ENCODE measurements around the gene SECISBP2. TPM values are rescaled to one million over a fixed set of nuclear protein-coding genes. Genes with fewer than 3 reads are reported as not detected.
"Not testable (repeated sequence)": the region's sequence is repeated elsewhere in the genome, so short reads cannot be mapped to it uniquely, and the experiment has no call there.

Gene SECISBP2
- total and polyA plus RNA-seq, 2 donors: 41.2 to 52.7 TPM

DNA sequence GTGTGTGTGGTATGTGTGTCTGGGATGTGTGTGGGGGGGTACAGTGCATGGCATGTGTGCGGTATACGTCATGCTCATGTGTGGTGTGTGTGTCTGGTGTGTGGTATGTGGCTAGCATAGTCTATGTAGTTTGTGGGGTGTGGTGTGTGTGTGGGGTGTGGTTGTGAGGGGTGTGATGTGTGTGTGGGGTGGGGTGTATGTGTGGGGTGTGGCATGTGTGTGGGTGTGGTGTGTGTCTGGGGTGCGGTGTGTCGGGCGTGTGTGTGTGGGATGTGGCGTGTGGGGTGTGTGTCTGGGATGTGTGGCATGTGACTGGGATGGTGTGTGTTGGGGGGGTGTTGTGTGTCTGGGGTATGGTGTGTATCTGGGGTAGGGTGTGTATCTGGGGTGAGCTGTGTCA lies 52.3 kb downstream of the SECISBP2 start:
- Histone ChIP-seq H3K4me3 (ENCODE audit: low read length in 2 of 2) (no peak overlapping the region), H3K27me3 (ENCODE audit: control insufficient read depth in 2 of 2, insufficient read depth in 1 of 2, low read length in 1 of 2) (no peaks in the 10 kb centered on the region), H3K27ac (ENCODE audit: low read depth in 1 of 2, low read length in 1 of 2) (no peak overlapping the region), H3K9me3 (ENCODE audit: control insufficient read depth in 2 of 2, insufficient read depth in 1 of 2, low read length in 1 of 2) (no peaks in the 10 kb centered on the region), H3K4me1 (ENCODE audit: control insufficient read depth in 2 of 2, insufficient read depth in 2 of 2, low read length in 2 of 2) (peaks cover 0 to 6% of the 10 kb centered on the region in 2 donors), H3K36me3 (ENCODE audit: control insufficient read depth in 2 of 2, insufficient read depth in 2 of 2, low read length in 1 of 2) (peaks cover 3% of the 10 kb centered on the region in 2 donors)
- WGBS: 98% methylated on average over 6 of the region's 6 CpGs
- no peak for DNase-seq (ENCODE audit: low read depth in 6 of 9, low spot score in 9 of 9)

DNA sequence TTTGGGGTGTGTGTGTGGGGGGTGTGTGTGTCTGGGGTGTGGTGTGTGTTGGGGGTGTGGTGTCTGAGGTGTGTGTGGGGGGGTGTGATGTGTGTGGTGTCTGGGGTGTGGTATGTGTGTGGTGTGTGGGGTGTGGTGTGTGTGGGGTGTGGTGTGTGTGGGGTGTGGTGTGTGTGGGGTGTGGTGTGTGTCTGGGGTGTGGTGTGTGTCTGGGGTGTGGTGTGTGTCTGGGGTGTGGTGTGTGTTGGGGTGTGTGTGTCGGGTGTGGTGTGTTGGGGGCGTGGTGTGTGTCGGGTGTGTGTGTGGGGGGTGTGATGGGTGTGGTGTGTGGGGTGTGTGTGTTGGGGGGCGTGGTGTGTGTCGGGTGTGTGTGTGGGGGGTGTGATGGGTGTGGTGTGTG lies 53.5 kb downstream of the SECISBP2 start:
- 97% methylated on average over 5 of the region's 5 CpGs for whole genome bisulfite sequencing
- not testable (repeated sequence) for H3K4me1 ChIP-seq (ENCODE audit: control insufficient read depth in 2 of 2, insufficient read depth in 2 of 2, low read length in 2 of 2); H3K9me3 ChIP-seq (ENCODE audit: control insufficient read depth in 2 of 2, insufficient read depth in 1 of 2, low read length in 1 of 2); H3K27ac ChIP-seq (ENCODE audit: low read depth in 1 of 2, low read length in 1 of 2); H3K4me3 ChIP-seq (ENCODE audit: low read length in 2 of 2); DNase-seq (ENCODE audit: low read depth in 6 of 9, low spot score in 9 of 9); H3K27me3 ChIP-seq (ENCODE audit: control insufficient read depth in 2 of 2, insufficient read depth in 1 of 2, low read length in 1 of 2)
- peaks cover 7 to 15% of the 10 kb centered on the region in 2 donors for H3K36me3 ChIP-seq (ENCODE audit: control insufficient read depth in 2 of 2, insufficient read depth in 2 of 2, low read length in 1 of 2)

DNA sequence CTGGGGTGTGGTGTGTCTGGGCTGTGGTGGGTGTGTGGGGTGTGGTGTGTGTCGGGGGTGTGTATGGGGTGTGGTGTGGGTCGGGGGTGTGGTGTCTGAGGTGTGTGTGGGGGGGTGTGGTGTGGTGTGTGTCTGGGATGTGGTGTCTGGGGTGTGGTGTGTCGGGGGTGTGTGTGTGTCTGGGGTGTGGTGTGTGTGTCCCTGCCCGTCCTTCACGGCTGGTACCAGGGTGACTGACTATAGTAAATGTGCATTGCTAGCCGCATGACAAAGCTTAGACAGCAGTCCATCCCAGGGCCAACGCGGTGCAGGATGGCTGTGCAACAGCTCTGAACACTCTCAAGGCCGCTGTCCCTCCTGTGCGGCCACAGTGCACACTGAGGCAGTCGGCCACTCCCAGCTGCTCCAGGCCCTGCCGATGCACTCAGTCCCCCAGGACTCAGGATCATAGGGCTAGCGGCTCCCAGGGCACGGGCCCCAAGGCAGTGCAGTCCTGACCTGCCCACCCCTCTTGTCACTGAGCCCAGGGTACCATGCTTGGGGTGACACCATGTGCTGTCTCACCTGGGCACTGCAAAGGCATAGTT lies 54.0 kb downstream of the SECISBP2 start:
- H3K4me1 ChIP-seq (ENCODE audit: control insufficient read depth in 2 of 2, insufficient read depth in 2 of 2, low read length in 2 of 2): peaks cover 0 to 6% of the 10 kb centered on the region in 2 donors
- no peak overlapping the region for H3K27ac ChIP-seq (ENCODE audit: low read depth in 1 of 2, low read length in 1 of 2)
- 95% methylated on average over 14 of the region's 14 CpGs for WGBS
- no peaks in the 10 kb centered on the region for H3K9me3 ChIP-seq (ENCODE audit: control insufficient read depth in 2 of 2, insufficient read depth in 1 of 2, low read length in 1 of 2)
- H3K36me3 ChIP-seq (ENCODE audit: control insufficient read depth in 2 of 2, insufficient read depth in 2 of 2, low read length in 1 of 2): peaks cover 11 to 19% of the 10 kb centered on the region in 2 donors
- DNase-seq (ENCODE audit: low read depth in 6 of 9, low spot score in 9 of 9): no peak
- no peaks in the 10 kb centered on the region for H3K27me3 ChIP-seq (ENCODE audit: control insufficient read depth in 2 of 2, insufficient read depth in 1 of 2, low read length in 1 of 2)
- H3K4me3 ChIP-seq (ENCODE audit: low read length in 2 of 2): no peak overlapping the region

DNA sequence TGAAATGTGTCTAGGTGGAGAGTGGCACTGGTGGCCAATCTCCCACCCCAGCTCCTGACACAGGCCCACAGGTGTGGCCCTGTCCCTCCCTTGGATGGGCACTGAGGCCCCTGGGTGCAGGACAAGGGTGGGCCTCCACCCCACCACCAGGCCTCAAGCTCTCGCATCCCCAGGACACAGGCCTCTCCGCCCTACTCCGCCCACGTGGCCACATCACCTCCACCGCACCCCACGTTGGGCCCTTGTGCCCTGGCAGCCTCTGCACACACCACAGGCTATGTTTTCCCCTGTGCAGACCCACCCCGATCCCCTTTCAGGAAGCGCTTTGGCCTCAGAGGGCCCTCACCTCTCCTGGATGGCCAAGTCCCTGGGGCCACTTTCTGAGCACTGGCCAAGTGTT lies 54.7 kb downstream of the SECISBP2 start:
- Histone ChIP-seq H3K9me3 (ENCODE audit: control insufficient read depth in 2 of 2, insufficient read depth in 1 of 2, low read length in 1 of 2) (no peaks in the 10 kb centered on the region), H3K4me3 (ENCODE audit: low read length in 2 of 2) (no peak overlapping the region), H3K27me3 (ENCODE audit: control insufficient read depth in 2 of 2, insufficient read depth in 1 of 2, low read length in 1 of 2) (no peaks in the 10 kb centered on the region), H3K4me1 (ENCODE audit: control insufficient read depth in 2 of 2, insufficient read depth in 2 of 2, low read length in 2 of 2) (peaks cover 0 to 6% of the 10 kb centered on the region in 2 donors), H3K36me3 (ENCODE audit: control insufficient read depth in 2 of 2, insufficient read depth in 2 of 2, low read length in 1 of 2) (peaks cover 18 to 24% of the 10 kb centered on the region in 2 donors), H3K27ac (ENCODE audit: low read depth in 1 of 2, low read length in 1 of 2) (no peak overlapping the region)
- no peak for DNase-seq (ENCODE audit: low read depth in 6 of 9, low spot score in 9 of 9)
- WGBS: 95% methylated on average over 8 of the region's 8 CpGs

DNA sequence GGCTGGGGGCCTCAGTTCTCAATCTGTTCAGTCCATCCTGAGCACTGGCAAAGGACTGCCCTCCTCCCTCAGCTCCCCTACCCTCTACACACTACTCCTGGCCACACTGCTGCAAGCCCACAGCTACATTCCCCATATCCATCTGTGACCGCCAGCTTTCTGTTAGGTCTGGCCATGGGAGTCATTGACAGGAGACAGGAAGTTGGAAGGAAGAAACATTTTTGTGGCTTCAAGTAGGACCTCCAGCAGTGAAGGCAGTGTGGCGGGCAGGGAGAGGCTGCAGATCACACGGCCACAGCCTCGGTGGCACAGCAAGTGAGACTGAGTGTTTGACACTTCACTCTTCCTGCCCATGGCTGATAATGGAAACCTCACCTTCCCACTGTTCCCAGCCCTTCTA lies 55.9 kb downstream of the SECISBP2 start:
- no peaks in the 10 kb centered on the region for H3K9me3 ChIP-seq (ENCODE audit: control insufficient read depth in 2 of 2, insufficient read depth in 1 of 2, low read length in 1 of 2)
- no peak overlapping the region for H3K4me3 ChIP-seq (ENCODE audit: low read length in 2 of 2)
- WGBS: 87% methylated on average over 4 of the region's 4 CpGs
- peaks cover 0 to 6% of the 10 kb centered on the region in 2 donors for H3K4me1 ChIP-seq (ENCODE audit: control insufficient read depth in 2 of 2, insufficient read depth in 2 of 2, low read length in 2 of 2)
- H3K27ac ChIP-seq (ENCODE audit: low read depth in 1 of 2, low read length in 1 of 2): no peak overlapping the region
- peaks cover 29 to 35% of the 10 kb centered on the region in 2 donors for H3K36me3 ChIP-seq (ENCODE audit: control insufficient read depth in 2 of 2, insufficient read depth in 2 of 2, low read length in 1 of 2)
- DNase-seq (ENCODE audit: low read depth in 6 of 9, low spot score in 9 of 9): no peak
- no peaks in the 10 kb centered on the region for H3K27me3 ChIP-seq (ENCODE audit: control insufficient read depth in 2 of 2, insufficient read depth in 1 of 2, low read length in 1 of 2)

DNA sequence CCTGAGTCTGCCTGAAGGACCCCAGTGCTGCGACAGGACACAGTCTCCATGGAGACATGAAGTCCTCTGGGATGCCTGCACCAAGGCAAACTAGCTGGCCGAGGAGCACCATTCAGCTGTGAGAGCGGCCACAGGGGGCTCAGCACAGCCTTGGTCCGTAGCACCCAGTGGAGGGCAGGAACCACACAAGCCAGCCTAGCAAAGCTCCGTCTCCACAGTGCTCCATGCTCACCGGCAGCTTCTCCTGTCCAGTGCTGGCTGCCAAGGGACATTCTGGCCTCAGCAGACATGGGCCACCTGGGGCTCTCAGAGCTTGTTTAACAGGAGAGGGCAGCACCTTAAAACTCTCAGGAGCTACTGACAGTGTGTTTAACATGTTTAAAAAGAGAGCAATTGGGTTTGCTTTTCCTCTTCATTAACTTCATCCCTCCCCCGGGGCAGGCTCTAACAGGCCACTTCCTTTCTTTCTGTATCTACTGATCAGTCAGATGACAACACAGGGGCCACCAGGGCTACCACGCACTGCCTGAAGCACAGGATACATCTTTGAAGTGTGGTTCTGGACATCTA lies 57.0 kb downstream of the SECISBP2 start:
- Histone ChIP-seq H3K27me3 (ENCODE audit: control insufficient read depth in 2 of 2, insufficient read depth in 1 of 2, low read length in 1 of 2) (no peaks in the 10 kb centered on the region), H3K36me3 (ENCODE audit: control insufficient read depth in 2 of 2, insufficient read depth in 2 of 2, low read length in 1 of 2) (peaks cover 37 to 44% of the 10 kb centered on the region in 2 donors), H3K9me3 (ENCODE audit: control insufficient read depth in 2 of 2, insufficient read depth in 1 of 2, low read length in 1 of 2) (no peaks in the 10 kb centered on the region), H3K27ac (ENCODE audit: low read depth in 1 of 2, low read length in 1 of 2) (no peak overlapping the region), H3K4me3 (ENCODE audit: low read length in 2 of 2) (no peak overlapping the region), H3K4me1 (ENCODE audit: control insufficient read depth in 2 of 2, insufficient read depth in 2 of 2, low read length in 2 of 2) (peaks cover 0 to 10% of the 10 kb centered on the region in 2 donors)
- peak in 1 of 9 donors; percentile 22 for DNase-seq (ENCODE audit: low read depth in 6 of 9, low spot score in 9 of 9)
- 74% methylated on average over 8 of the region's 8 CpGs for WGBS

DNA sequence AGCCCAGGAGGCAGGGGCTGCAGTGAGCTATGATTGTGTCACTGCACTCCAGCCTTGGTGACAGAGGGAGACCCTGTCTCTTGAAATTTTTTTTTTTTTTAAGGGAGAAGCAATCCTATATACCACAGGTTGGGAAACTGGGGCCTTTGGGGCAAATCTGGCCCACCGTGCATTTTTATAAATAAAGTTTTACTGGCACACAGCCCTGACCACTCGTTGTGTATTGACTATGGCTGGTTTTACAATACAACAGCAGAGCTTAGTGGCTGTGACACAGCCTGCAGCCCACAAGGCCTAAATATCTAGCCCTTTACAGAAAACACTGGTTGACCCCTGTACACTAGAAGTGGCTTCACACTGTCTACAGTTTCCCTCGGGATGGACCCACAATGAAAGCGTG lies 58.0 kb downstream of the SECISBP2 start:
- Histone ChIP-seq H3K4me1 (ENCODE audit: control insufficient read depth in 2 of 2, insufficient read depth in 2 of 2, low read length in 2 of 2) (peaks cover 0 to 10% of the 10 kb centered on the region in 2 donors), H3K27ac (ENCODE audit: low read depth in 1 of 2, low read length in 1 of 2) (no peak overlapping the region), H3K9me3 (ENCODE audit: control insufficient read depth in 2 of 2, insufficient read depth in 1 of 2, low read length in 1 of 2) (no peaks in the 10 kb centered on the region), H3K27me3 (ENCODE audit: control insufficient read depth in 2 of 2, insufficient read depth in 1 of 2, low read length in 1 of 2) (no peaks in the 10 kb centered on the region), H3K4me3 (ENCODE audit: low read length in 2 of 2) (no peak overlapping the region), H3K36me3 (ENCODE audit: control insufficient read depth in 2 of 2, insufficient read depth in 2 of 2, low read length in 1 of 2) (peaks cover 45 to 51% of the 10 kb centered on the region in 2 donors)
- DNase-seq (ENCODE audit: low read depth in 6 of 9, low spot score in 9 of 9): no peak
- WGBS: over 99% methylated on average over 4 of the region's 4 CpGs

DNA sequence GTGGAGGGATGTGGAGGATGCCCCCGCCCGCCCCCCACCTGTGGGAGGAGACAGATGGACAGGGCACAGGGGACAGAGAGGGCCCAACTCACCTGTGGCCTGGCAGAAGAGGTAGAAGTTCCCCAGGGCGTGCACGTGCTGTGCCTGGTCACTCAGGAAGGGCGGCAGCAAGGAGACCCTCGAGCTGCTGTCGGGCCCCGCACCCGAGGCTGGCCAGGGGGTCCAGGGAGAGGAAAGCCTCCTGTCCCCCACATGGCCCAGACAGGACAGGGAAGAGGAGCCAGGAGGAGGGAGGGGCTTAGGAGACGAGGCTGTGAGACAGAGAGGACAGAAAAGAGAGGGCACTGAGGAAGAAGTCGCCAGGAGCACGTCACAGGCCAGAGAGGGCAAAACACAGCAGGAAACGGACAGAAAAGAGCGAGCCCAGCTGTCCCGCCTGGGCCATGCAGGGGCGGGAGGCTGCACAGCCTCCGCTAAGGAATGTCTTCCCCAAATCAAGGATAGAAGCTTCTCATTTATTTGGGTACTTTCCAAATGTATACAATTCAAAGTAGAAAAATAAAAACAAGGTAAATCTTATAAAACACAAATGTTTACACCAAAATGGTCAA lies 58.5 kb downstream of the SECISBP2 start:
- Histone ChIP-seq H3K9me3 (ENCODE audit: control insufficient read depth in 2 of 2, insufficient read depth in 1 of 2, low read length in 1 of 2) (no peaks in the 10 kb centered on the region), H3K27me3 (ENCODE audit: control insufficient read depth in 2 of 2, insufficient read depth in 1 of 2, low read length in 1 of 2) (no peaks in the 10 kb centered on the region), H3K36me3 (ENCODE audit: control insufficient read depth in 2 of 2, insufficient read depth in 2 of 2, low read length in 1 of 2) (peaks cover 49 to 57% of the 10 kb centered on the region in 2 donors), H3K27ac (ENCODE audit: low read depth in 1 of 2, low read length in 1 of 2) (no peak overlapping the region), H3K4me3 (ENCODE audit: low read length in 2 of 2) (no peak overlapping the region), H3K4me1 (ENCODE audit: control insufficient read depth in 2 of 2, insufficient read depth in 2 of 2, low read length in 2 of 2) (peaks cover 0 to 10% of the 10 kb centered on the region in 2 donors)
- no peak for DNase-seq (ENCODE audit: low read depth in 6 of 9, low spot score in 9 of 9)
- WGBS: 98% methylated on average over 17 of the region's 17 CpGs

DNA sequence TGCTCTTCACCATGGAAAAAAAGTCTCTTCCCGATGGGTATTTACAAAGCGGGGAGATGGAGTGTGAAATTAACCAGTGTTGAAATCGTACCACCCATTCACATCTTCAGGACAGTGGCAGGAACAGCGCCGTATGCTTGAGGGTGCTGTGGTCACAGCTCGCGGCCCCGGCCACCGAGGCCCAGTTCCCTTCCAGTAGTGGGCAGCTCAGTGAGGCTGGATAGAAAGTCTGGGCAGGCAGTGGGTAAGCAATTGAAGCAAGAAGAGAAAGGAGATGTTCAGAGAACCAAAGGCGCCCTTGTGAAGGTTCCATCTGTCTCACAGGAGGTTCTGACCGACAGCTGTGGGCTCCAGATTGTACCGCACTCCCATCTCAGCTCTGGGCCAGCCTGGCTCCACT lies 59.1 kb downstream of the SECISBP2 start:
- Histone ChIP-seq H3K9me3 (ENCODE audit: control insufficient read depth in 2 of 2, insufficient read depth in 1 of 2, low read length in 1 of 2) (no peaks in the 10 kb centered on the region), H3K36me3 (ENCODE audit: control insufficient read depth in 2 of 2, insufficient read depth in 2 of 2, low read length in 1 of 2) (peaks cover 55 to 63% of the 10 kb centered on the region in 2 donors), H3K4me1 (ENCODE audit: control insufficient read depth in 2 of 2, insufficient read depth in 2 of 2, low read length in 2 of 2) (peaks cover 0 to 10% of the 10 kb centered on the region in 2 donors), H3K27me3 (ENCODE audit: control insufficient read depth in 2 of 2, insufficient read depth in 1 of 2, low read length in 1 of 2) (no peaks in the 10 kb centered on the region), H3K4me3 (ENCODE audit: low read length in 2 of 2) (no peak overlapping the region), H3K27ac (ENCODE audit: low read depth in 1 of 2, low read length in 1 of 2) (no peak overlapping the region)
- WGBS: 96% methylated on average over 12 of the region's 12 CpGs
- no peak for DNase-seq (ENCODE audit: low read depth in 6 of 9, low spot score in 9 of 9)
